K562 treated with DMSO at 1 percent for 24 hours (cell line): Measurements from ENCODE around the gene RAB44. TPM values are rescaled to one million over a fixed set of nuclear protein-coding genes. Genes with fewer than 3 reads are reported as not detected.

Experiments
- total RNA-seq: library from RNA; unstranded; fragments of 300-600 nt; gene quantifications from 2 replicates; pipeline ENCODE4 v1.2.3, GENCODE V29; 2022; ENCODE audit warnings: low read depth; ENCODE audit not compliant: insufficient read depth

RAB44 gene, protein sequence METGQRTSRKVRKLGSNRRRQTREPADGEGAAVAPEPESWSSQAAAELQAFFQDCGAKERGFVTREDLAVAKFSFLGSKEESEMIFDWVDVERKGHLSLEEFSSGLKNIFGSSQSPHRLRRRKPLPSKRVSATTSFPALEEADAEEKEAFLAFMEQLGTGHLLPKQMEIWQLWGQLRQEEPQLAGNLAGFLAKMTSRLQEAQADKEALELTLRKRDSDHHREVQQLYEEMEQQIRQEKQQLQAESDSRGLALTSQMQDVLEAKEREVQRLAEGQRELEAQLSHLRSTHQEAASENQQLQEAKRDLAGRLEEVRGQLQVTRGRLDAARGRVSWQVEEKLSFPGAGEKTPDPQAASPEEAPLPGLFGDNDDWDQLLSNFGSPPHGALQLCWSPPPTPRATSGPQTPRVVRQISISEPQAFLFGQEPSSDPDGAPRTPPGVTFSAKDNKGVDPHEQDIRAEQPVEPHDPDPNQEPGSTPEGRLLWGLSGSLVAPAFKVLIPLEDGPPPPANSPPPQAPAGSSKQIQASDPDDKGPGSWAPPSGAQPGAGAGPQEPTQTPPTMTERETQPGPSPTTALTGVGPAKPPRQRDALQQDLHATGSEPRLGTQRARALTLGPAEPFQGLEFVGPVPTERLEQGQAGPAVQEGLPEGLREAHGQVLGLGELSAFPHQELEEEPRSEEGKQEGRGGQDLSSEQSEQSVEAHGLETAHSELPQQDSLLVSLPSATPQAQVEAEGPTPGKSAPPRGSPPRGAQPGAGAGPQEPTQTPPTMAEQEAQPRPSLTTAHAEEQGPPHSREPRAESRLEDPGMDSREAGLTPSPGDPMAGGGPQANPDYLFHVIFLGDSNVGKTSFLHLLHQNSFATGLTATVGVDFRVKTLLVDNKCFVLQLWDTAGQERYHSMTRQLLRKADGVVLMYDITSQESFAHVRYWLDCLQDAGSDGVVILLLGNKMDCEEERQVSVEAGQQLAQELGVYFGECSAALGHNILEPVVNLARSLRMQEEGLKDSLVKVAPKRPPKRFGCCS
- not detected in 2 replicates for total RNA-seq

GRCh38 chr6:36697481-36697903, at the start of gene RAB44:
Gene RAB44 (plus strand): TSS chr6:36697826. CDS start chr6:36704236, 6,410 bp downstream.

DNA sequence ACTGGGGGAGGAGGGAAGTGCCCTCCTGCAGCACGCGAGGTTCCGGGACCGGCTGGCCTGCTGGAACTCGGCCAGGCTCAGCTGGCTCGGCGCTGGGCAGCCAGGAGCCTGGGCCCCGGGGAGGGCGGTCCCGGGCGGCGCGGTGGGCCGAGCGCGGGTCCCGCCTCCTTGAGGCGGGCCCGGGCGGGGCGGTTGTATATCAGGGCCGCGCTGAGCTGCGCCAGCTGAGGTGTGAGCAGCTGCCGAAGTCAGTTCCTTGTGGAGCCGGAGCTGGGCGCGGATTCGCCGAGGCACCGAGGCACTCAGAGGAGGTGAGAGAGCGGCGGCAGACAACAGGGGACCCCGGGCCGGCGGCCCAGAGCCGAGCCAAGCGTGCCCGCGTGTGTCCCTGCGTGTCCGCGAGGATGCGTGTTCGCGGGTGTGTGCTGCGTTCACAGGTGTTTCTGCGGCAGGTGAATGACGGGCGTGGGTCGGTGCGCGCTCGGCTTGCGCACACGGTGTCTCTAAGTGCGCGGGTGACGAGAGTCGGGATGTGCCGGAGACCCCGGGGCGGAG, 19.1 kb upstream of the RAB44 start, which contains the start of gene CDKN1A:
Gene CDKN1A, plus strand, starts transcription at position 227 of the 555 bp plus-strand sequence. CDS start 5,388 bp downstream, outside the sequence.

Other genes starting within 250 kb of the RAB44 start
- 18.6 and 21.5 TPM in 2 replicates for gene STK38, start 150.3 kb upstream of the RAB44 start, total RNA-seq
- 194 and 199 TPM in 2 replicates for gene SRSF3, start 103.5 kb upstream of the RAB44 start, total RNA-seq
- 29.7 and 30.4 TPM in 2 replicates for gene CDKN1A, start 19.1 kb upstream of the RAB44 start, total RNA-seq
- gene CPNE5, start 141.6 kb downstream of the RAB44 start, total RNA-seq: 1.9 and 2.9 TPM in 2 replicates
- 30.9 and 36.1 TPM in 2 replicates for gene PPIL1, start 177.0 kb downstream of the RAB44 start, total RNA-seq
- gene C6orf89, start 188.1 kb downstream of the RAB44 start, total RNA-seq: 57.2 and 65.7 TPM in 2 replicates